WTC11 (cell line): ENCODE results near the gene IL20RB. TPM values are rescaled to one million over a fixed set of nuclear protein-coding genes. Genes with fewer than 3 reads are reported as not detected.

Experiments used
- ATAC-seq: fragments of 200-7000 bp; cut with Tn5 transposase; 2 replicates; pipeline ENCODE4 v1.10.0; 2021; ENCODE audit warnings: mild to moderate bottlenecking, moderate library complexity
- CTCF ChIA-PET: fragments of 300-600 bp; sonication (Branson Sonifier 250); formaldehyde crosslinking; loops from one replicate; lab custom pipeline; 2021; ENCODE audit warnings: antibody characterized with exemption; lab: Charles Lee
- POLR2A ChIA-PET: fragments of 350-600 bp; sonication (Branson Sonifier 250); formaldehyde crosslinking; loops from one replicate; lab custom pipeline; 2021; ENCODE audit warnings: antibody characterized with exemption; lab: Charles Lee
- DNase-seq: peaks from one replicate; pipeline ENCODE4 v3.0.0; 2021; ENCODE audit warnings: low spot score
- H3K27ac Mint-ChIP-seq: 2 replicates; pipeline ENCODE4 v1.8.0; 2021; ENCODE audit warnings: mixed read lengths
- H3K27me3 Mint-ChIP-seq: 2 replicates; pipeline ENCODE4 v1.8.0; 2021; ENCODE audit warnings: low read depth, mild to moderate bottlenecking, moderate library complexity, mixed read lengths
- H3K36me3 Mint-ChIP-seq: 2 replicates; pipeline ENCODE4 v1.8.0; 2021; ENCODE audit warnings: mixed read lengths
- H3K4me1 Mint-ChIP-seq: 2 replicates; pipeline ENCODE4 v1.8.0; 2022; ENCODE audit warnings: mixed read lengths
- H3K4me3 Mint-ChIP-seq: 2 replicates; pipeline ENCODE4 v1.8.0; 2021; ENCODE audit warnings: mild to moderate bottlenecking, moderate library complexity, mixed read lengths
- H3K9me3 Mint-ChIP-seq: 2 replicates; pipeline ENCODE4 v1.8.0; 2021; ENCODE audit warnings: mixed read lengths
- ARID4B ChIP-seq: sonication (generic); formaldehyde crosslinking; IDR thresholded peaks from 2 replicates; pipeline ENCODE4 v1.8.0; 2023; ENCODE audit warnings: missing genetic modification reagents, mild to moderate bottlenecking, borderline replicate concordance
- CREB1 ChIP-seq: sonication (generic); formaldehyde crosslinking; IDR thresholded peaks from 2 replicates; pipeline ENCODE4 v1.8.0; 2023; ENCODE audit warnings: mild to moderate bottlenecking, missing genetic modification reagents
- CTCF ChIP-seq: fragments of 200-600 bp; IDR thresholded peaks from 2 replicates; pipeline ENCODE4 v1.8.0; 2022; ENCODE audit warnings: antibody characterized with exemption
- ERG ChIP-seq: fragments of 250-450 bp; sonication (Bioruptor Pico); IDR thresholded peaks from 2 replicates; pipeline ENCODE4 v1.8.0; 2021; ENCODE audit warnings: mild to moderate bottlenecking
- ESRRA ChIP-seq: sonication (generic); formaldehyde crosslinking; IDR thresholded peaks from 2 replicates; pipeline ENCODE4 v1.8.1; 2022; ENCODE audit warnings: mild to moderate bottlenecking, missing genetic modification reagents, borderline replicate concordance
- FOXJ3 ChIP-seq: sonication (generic); formaldehyde crosslinking; IDR thresholded peaks from 2 replicates; pipeline ENCODE4 v1.9.0; 2021; ENCODE audit warnings: missing genetic modification reagents, mild to moderate bottlenecking, borderline replicate concordance
- GRHL2 ChIP-seq: fragments of 250-450 bp; sonication (Bioruptor Pico); IDR thresholded peaks from 2 replicates; pipeline ENCODE4 v1.8.0; 2022; ENCODE audit warnings: mild to moderate bottlenecking, moderate library complexity; ENCODE audit not compliant: insufficient replicate concordance, severe bottlenecking
- HMGA2 ChIP-seq: fragments of 250-450 bp; sonication (Bioruptor Pico); IDR thresholded peaks from 2 replicates; pipeline ENCODE4 v1.4.0; 2021; ENCODE audit warnings: mild to moderate bottlenecking, moderate library complexity
- IRF1 ChIP-seq: sonication (generic); formaldehyde crosslinking; IDR thresholded peaks from 2 replicates; pipeline ENCODE4 v1.8.0; 2023; ENCODE audit warnings: missing genetic modification reagents
- JUN ChIP-seq: sonication (generic); formaldehyde crosslinking; IDR thresholded peaks from 2 replicates; pipeline ENCODE4 v1.8.0; 2023; ENCODE audit warnings: mild to moderate bottlenecking, missing genetic modification reagents
- NFATC4 ChIP-seq: fragments of 250-450 bp; sonication (Bioruptor Pico); IDR thresholded peaks from 2 replicates; pipeline ENCODE4 v1.9.0; 2021; ENCODE audit warnings: mild to moderate bottlenecking
- SMAD4 ChIP-seq: sonication (generic); formaldehyde crosslinking; IDR thresholded peaks from 2 replicates; pipeline ENCODE4 v1.8.0; 2022; ENCODE audit warnings: mild to moderate bottlenecking, missing genetic modification reagents
- SOX15 ChIP-seq: fragments of 250-450 bp; sonication (Bioruptor Pico); IDR thresholded peaks from 2 replicates; pipeline ENCODE4 v1.9.0; 2021; ENCODE audit warnings: mild to moderate bottlenecking
- ZBTB21 ChIP-seq: sonication (generic); formaldehyde crosslinking; IDR thresholded peaks from 2 replicates; pipeline ENCODE4 v1.8.1; 2023; ENCODE audit warnings: mild to moderate bottlenecking, missing genetic modification reagents, borderline replicate concordance
- ZMAT4 ChIP-seq: fragments of 250-450 bp; sonication (Bioruptor Pico); IDR thresholded peaks from 2 replicates; pipeline ENCODE4 v1.9.0; 2021; ENCODE audit warnings: mild to moderate bottlenecking
- ZNF281 ChIP-seq: sonication (generic); formaldehyde crosslinking; IDR thresholded peaks from 2 replicates; pipeline ENCODE4 v1.8.0; 2023; ENCODE audit warnings: mild to moderate bottlenecking, missing genetic modification reagents
- ZNF396 ChIP-seq: fragments of 250-450 bp; sonication (Bioruptor Pico); IDR thresholded peaks from 2 replicates; pipeline ENCODE4 v1.8.0; 2021; ENCODE audit warnings: mild to moderate bottlenecking, moderate library complexity, borderline replicate concordance
- total RNA-seq: library from RNA; stranded (reverse); gene quantifications from 3 replicates; pipeline ENCODE4 v1.2.3, GENCODE V29; 2021

Gene IL20RB
- total RNA-seq, 1 experiment from 2014 or later: 2.3 TPM

- H3K9me3 Mint-ChIP-seq: no peaks in the 10 kb centered on the region
- DNase-seq (no peak), ATAC-seq (no peak)
- POLR2A ChIA-PET: no interaction called here
- no peak overlapping the region for H3K4me3 Mint-ChIP-seq
- no peak overlapping the region for H3K27ac Mint-ChIP-seq
- peaks cover 12% of the 10 kb centered on the region for H3K36me3 Mint-ChIP-seq
- no peaks in the 10 kb centered on the region for H3K4me1 Mint-ChIP-seq
- H3K27me3 Mint-ChIP-seq: no peaks in the 10 kb centered on the region
- TF ChIP-seq JUN (CRISPR knock-in tag) (no peak), SOX15 (CRISPR knock-in tag) (no peak), HMGA2 (CRISPR knock-in tag) (0 out of 2 replicates have a peak, but pooled peaks have one; percentile 6)
- CTCF ChIA-PET: interaction anchor here (0.8 kb wide), 1 partner anchor 84 kb away, joined by 3 read pairs; no protein-coding TSS in a partner anchor
Measured at GRCh38 chr3:136929977-136930670, 27.7 kb upstream of the IL20RB start.

- ChIA-PET POLR2A (no interaction called here), CTCF (no interaction called here)
- peaks cover 4% of the 10 kb centered on the region for H3K9me3 Mint-ChIP-seq
- no peak overlapping the region for H3K4me3 Mint-ChIP-seq
- H3K27me3 Mint-ChIP-seq: no peaks in the 10 kb centered on the region
- no peaks in the 10 kb centered on the region for H3K4me1 Mint-ChIP-seq
- ATAC-seq (no peak), DNase-seq (no peak)
- H3K27ac Mint-ChIP-seq: no peak overlapping the region
- TF ChIP-seq ZNF396: no peak
- TF ChIP-seq ARID4B (CRISPR knock-in tag): no peak
- TF ChIP-seq FOXJ3 (CRISPR knock-in tag): no peak
- TF ChIP-seq ESRRA (CRISPR knock-in tag): no peak
- TF ChIP-seq ERG: no peak
- TF ChIP-seq ZNF281 (CRISPR knock-in tag): no peak
- TF ChIP-seq SMAD4 (CRISPR knock-in tag): no peak
- no peak for TF ChIP-seq ZMAT4 (CRISPR knock-in tag)
- H3K36me3 Mint-ChIP-seq: peaks cover 20% of the 10 kb centered on the region
Measured at GRCh38 chr3:136931606-136932005, 26.2 kb upstream of the IL20RB start.

- Mint-ChIP-seq H3K27ac (no peak overlapping the region), H3K9me3 (peaks cover 14% of the 10 kb centered on the region), H3K4me1 (no peaks in the 10 kb centered on the region), H3K36me3 (peaks cover 25% of the 10 kb centered on the region), H3K27me3 (no peaks in the 10 kb centered on the region), H3K4me3 (no peak overlapping the region)
- no peak for DNase-seq
- ChIA-PET CTCF (interaction anchor here (0.8 kb wide), 1 partner anchor 81 kb away, joined by 3 read pairs; no protein-coding TSS in a partner anchor), POLR2A (no interaction called here)
- ATAC-seq: no peak
- TF ChIP-seq IRF1 (CRISPR knock-in tag) (no peak), ZNF396 (no peak), ZBTB21 (CRISPR knock-in tag) (no peak), CREB1 (CRISPR knock-in tag) (no peak), SOX15 (CRISPR knock-in tag) (no peak), NFATC4 (CRISPR knock-in tag) (no peak), CTCF (no peak), GRHL2 (CRISPR knock-in tag) (no peak)
Measured at GRCh38 chr3:136932523-136932922, 25.3 kb upstream of the IL20RB start.
